HG02884 (cell line): ENCODE data around the gene SNORC.
"Not testable (repeated sequence)": the region's sequence is repeated elsewhere in the genome, so short reads cannot be mapped to it uniquely, and the experiment has no call there.

Experiments used
- ATAC-seq: cut with Tn5 transposase; IDR thresholded peaks from one replicate; pipeline ENCODE4 v1.9.1; 2021; ENCODE audit warnings: mild to moderate bottlenecking, moderate library complexity; ENCODE audit not compliant: unreplicated experiment

The SNORC gene

GRCh38 chr2:232870018-232870765, at the start of gene SNORC:
SNORC (plus strand) TSS chr2:232870264; CDS start chr2:232870342, 78 bp downstream.
- no peak for ATAC-seq

- no peak for ATAC-seq
Measured at GRCh38 chr2:232829988-232830387, 40.1 kb upstream of the SNORC start.

- ATAC-seq: no peak
Measured at GRCh38 chr2:232831496-232831895, 38.6 kb upstream of the SNORC start.

- ATAC-seq: no peak
Measured at GRCh38 chr2:232833830-232834229, 36.2 kb upstream of the SNORC start.

DNA sequence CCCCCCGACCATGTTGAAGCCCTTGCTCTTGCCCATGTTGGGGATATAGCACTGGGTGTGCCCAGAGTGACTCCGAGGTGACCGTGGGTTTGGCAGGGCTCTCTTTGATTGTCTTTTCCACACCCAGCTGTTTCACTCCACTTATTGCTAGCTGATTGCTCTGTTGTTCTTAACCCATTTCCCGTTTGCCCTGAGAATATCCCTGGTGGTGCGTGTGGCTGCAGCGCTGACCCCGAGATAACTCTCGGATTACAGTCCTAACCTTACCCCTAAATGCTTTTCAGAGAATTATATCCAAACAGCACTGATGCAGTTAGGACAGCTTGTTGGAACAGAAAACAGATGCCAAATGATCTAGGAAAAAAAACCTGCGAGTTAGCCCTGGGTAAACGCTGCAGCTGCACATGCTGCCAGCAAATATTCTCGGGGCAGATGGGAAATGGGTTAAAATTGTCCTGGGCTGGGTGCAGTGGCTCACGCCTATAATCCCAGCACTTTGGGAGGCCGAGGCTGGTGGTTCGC, 34.3 kb upstream of the SNORC start:
- no peak for ATAC-seq

GRCh38 chr2:232836934-232837333, 33.1 kb upstream of the SNORC start:
- no peak for ATAC-seq

DNA sequence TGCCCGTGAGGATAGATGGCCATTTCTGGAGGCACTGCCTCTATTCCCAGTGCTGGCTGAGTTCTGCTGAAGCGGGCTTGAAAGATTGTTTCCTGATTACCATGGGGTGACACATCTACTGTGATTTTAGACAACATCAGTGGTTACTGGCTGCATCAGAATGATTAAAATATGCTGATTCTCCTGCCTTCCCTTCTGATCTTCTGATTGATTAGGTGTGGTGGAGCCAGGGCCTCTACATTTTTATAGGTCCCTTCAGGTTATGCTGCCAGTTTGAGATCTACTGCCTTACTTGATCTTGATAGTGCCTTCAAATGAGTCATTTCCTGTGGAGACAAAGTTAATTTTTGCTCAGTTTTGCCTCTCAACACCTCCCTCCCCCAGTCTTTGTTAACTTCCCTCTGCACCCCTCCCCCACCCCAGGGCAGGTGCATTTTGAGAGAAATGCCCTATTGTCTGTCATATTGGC, 31.6 kb upstream of the SNORC start:
- peak; percentile 84 for ATAC-seq

- no peak for ATAC-seq
Measured at GRCh38 chr2:232839411-232840079, 30.5 kb upstream of the SNORC start.

DNA sequence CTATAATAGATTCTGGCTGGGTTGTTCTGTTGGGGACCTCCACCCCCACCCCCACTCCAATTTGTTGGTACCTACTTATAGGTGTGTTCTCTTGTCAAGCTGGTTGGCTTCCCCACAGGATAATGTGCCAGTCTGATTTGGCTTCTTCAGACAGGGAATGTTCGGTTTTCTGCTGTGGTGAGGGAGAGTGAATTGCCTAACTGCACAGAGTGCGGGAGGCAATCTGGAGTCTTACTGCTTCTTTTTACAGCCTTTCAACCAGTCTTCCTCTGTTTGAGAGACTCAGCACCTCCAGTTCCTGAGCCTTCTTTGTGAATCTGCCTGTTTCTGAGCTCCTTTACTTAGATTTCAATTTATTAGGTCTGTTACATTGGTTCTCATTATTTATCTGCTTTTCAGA, 27.4 kb upstream of the SNORC start:
- no peak for ATAC-seq

- no peak for ATAC-seq
Measured at GRCh38 chr2:232843834-232844233, 26.2 kb upstream of the SNORC start.

- ATAC-seq: no peak
Measured at GRCh38 chr2:232846055-232846454, 24.0 kb upstream of the SNORC start.

DNA sequence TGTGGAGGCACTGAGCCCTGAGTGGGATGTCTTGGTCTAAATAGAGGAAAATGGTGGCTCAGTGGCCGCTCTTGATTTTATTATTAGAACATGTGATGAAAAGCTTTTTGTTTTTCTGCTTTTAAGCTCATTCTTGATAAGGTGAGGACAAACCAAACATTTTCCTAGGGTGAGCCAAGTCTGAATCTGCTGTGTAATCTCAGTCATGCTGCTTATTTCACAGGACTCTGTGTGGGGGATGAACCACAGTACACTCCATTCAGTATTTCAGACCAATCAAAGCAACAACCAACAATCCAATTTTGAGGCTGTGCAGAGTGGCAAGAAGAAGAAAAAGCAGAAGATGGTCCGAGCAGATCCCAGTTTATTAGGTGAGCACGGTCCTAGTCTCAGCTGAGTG, 20.0 kb upstream of the SNORC start:
- ATAC-seq: no peak

DNA sequence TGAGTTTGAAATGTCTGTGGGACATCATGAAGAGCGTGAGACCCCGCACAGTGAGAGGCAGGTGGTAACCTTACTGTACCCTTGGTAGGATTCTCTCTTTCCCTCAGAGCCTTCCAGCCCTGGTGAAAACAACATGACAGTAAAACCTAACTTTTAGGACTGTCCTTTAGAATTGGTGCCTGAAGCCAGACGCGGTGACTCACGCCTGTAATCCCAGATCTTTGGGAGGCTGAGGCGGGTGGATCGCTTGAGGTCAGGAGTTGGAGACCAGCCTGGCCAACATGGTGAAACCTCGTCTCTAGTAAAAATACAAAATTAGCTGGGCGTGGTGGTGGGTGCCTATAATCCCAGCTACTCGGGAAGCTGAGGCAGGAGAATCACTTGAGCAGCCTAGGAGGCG, 18.0 kb upstream of the SNORC start:
- not testable (repeated sequence) for ATAC-seq

DNA sequence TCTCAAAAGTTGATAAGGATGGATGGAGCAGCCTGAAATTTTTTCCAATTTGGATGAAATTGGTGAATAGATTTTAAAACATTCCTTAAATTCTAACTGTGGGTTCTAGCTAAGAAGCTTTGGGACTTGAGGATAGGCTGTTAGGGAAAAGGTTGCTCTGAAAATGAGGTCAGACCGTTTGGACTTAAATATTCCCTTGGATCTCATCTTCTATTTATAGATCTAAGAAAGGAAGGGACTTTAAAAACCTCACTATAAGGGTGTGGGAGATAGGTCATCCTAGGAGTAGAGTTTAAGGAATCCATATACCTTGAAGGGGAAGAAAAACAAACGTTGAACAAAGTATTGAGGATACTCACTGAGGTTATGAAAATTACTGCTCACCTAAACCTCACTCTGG, 17.4 kb upstream of the SNORC start:
- no peak for ATAC-seq

- no peak for ATAC-seq
Measured at GRCh38 chr2:232854082-232854481, 16.0 kb upstream of the SNORC start.

- no peak for ATAC-seq
Measured at GRCh38 chr2:232857158-232857563, 12.9 kb upstream of the SNORC start.

DNA sequence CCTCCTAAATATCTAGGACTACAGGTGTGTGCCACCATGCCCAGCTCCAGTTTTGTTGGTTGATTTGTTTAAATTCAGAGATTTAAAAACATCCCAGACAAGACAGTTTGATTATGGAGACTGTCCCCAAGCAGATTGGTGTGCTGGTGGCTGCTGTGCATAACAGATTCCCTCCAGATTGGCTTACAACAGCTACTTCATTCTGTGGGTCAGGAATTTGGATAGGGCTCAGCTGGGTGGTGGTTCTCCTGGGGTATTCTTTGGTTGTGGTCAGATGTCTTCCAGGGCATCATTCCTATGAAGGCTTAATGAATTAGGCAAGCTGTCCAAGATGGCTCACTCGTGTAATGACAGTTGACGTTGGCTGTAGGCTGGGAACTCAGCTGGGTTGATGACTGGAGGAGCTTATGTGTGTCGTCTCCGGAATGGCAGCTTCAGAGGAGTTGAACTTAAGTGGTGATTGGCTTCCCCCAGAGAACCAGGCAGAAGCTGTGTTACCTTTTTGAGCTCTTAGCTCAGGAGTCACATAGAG, 10.6 kb upstream of the SNORC start:
- ATAC-seq: no peak

- no peak for ATAC-seq
Measured at GRCh38 chr2:232860593-232861241, 9.3 kb upstream of the SNORC start.

- ATAC-seq: no peak
Measured at GRCh38 chr2:232861353-232861752, 8.7 kb upstream of the SNORC start.

DNA sequence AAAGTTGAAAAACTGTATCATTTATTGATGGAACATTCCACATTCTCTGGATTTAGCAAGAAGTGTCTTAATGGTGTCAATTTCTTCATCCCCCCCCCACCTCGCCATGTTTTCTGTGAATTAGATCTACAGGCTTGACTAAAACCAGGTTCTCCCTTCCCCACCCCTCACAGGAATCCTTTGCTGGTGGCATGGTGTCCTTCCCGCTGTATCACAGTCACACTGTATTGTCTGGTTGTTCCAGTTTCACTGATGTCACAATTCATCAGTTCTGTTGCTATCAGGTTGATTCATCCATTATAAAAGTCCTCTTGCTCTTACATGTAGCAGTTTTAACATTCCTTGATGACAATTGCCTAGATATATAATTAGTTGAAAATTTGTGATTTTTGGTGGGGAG, 6.1 kb upstream of the SNORC start:
- no peak for ATAC-seq

- no peak for ATAC-seq
Measured at GRCh38 chr2:232865165-232865564, 4.9 kb upstream of the SNORC start.
